OCI-LY1 (cell line): ENCODE results near the gene AMER3.

Experiments used
- EZH2 ChIP-seq: fragments of 200-600 bp; sonication (generic), shearing (Covaris generic); IDR thresholded peaks from 2 replicates; pipeline ENCODE4 v1.8.0; 2017; ENCODE audit warnings: borderline replicate concordance, mixed run types, mild to moderate bottlenecking, antibody characterized with exemption, low read length, moderate library complexity, mixed read lengths
- TF ChIP-seq, protein P1 (sequence below): fragments of 200-600 bp; sonication (generic), shearing (Covaris generic); IDR thresholded peaks from 2 replicates; pipeline ENCODE4 v1.5.1; 2017; ENCODE audit warnings: mild to moderate bottlenecking, antibody characterized with exemption, low read length, moderate library complexity, mixed read lengths

DNA sequence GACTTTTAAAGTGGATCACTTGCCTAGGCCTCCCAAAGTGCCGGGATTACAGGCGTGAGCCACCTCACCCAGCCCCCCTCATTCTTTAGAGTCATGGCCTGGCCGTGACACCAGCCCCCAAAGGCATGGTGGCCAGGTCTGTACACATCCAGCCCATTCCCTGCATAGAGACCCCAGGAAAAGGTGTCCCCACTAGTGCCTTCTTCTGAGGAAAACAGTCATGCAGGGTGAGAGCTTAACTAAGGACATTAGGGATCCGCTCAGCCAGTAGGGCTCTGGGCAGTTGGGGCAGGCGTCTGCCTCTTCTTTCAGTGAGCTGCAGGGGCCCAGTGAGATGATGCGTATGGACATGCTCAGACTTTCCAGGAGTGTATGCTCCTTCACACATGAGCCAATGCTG lies 5.7 kb upstream of the AMER3 start:
- TF ChIP-seq, protein P1, sequence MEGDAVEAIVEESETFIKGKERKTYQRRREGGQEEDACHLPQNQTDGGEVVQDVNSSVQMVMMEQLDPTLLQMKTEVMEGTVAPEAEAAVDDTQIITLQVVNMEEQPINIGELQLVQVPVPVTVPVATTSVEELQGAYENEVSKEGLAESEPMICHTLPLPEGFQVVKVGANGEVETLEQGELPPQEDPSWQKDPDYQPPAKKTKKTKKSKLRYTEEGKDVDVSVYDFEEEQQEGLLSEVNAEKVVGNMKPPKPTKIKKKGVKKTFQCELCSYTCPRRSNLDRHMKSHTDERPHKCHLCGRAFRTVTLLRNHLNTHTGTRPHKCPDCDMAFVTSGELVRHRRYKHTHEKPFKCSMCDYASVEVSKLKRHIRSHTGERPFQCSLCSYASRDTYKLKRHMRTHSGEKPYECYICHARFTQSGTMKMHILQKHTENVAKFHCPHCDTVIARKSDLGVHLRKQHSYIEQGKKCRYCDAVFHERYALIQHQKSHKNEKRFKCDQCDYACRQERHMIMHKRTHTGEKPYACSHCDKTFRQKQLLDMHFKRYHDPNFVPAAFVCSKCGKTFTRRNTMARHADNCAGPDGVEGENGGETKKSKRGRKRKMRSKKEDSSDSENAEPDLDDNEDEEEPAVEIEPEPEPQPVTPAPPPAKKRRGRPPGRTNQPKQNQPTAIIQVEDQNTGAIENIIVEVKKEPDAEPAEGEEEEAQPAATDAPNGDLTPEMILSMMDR = no peak
- TF ChIP-seq EZH2 = no peak
